Liver (tissue), 9 donors: Measurements from ENCODE around the gene COQ8A. TPM values are rescaled to one million over a fixed set of nuclear protein-coding genes. Genes with fewer than 3 reads are reported as not detected.

Experiments
- DNase-seq: peaks from one replicate; pipeline ENCODE4 v3.0.0-alpha.2; 2017; ENCODE audit warnings: low spot score
- H3K27ac ChIP-seq, 2 donors: one replicate each; pipeline ENCODE4 v1.7.0; 2013; ENCODE audit warnings: inconsistent platforms in 2 of 2, low read length in 2 of 2, control low read depth in 1 of 2, low read depth in 1 of 2, mild to moderate bottlenecking in 1 of 2
- H3K27me3 ChIP-seq, 4 donors: one replicate each; pipeline versions ENCODE4 v1.6.1 to v1.7.0; 2013; ENCODE audit warnings: low read length in 3 of 4, inconsistent platforms in 1 of 4, mild to moderate bottlenecking in 1 of 4, moderate library complexity in 1 of 4; ENCODE audit not compliant: control insufficient read depth in 4 of 4, insufficient read depth in 4 of 4
- H3K36me3 ChIP-seq, 4 donors: one replicate each; pipeline versions ENCODE4 v1.6.1 to v1.7.0; 2013; ENCODE audit warnings: low read length in 3 of 4, mild to moderate bottlenecking in 3 of 4, low read depth in 1 of 4, moderate library complexity in 1 of 4; ENCODE audit not compliant: control insufficient read depth in 4 of 4, insufficient read depth in 3 of 4
- H3K4me1 ChIP-seq, 4 donors: one replicate each; pipeline versions ENCODE4 v1.6.1 to v1.7.0; 2013; ENCODE audit warnings: low read length in 3 of 4, mild to moderate bottlenecking in 3 of 4, moderate library complexity in 1 of 4; ENCODE audit not compliant: control insufficient read depth in 4 of 4, insufficient read depth in 4 of 4
- H3K4me3 ChIP-seq, 3 donors: one replicate each; pipeline versions ENCODE4 v1.6.1 to v1.7.0; 2013; ENCODE audit warnings: low read length in 3 of 3, control low read depth in 1 of 3, low read depth in 1 of 3, mild to moderate bottlenecking in 1 of 3
- H3K9ac ChIP-seq, 2 donors: one replicate each; pipeline ENCODE4 v1.7.0; 2013; ENCODE audit warnings: low read length in 2 of 2, mild to moderate bottlenecking in 2 of 2, moderate library complexity in 2 of 2, control low read depth in 1 of 2, low read depth in 1 of 2
- H3K9me3 ChIP-seq, 4 donors: one replicate each; pipeline versions ENCODE4 v1.6.1 to v1.7.0; 2013; ENCODE audit warnings: low read length in 3 of 4; ENCODE audit not compliant: control insufficient read depth in 4 of 4
- EGR1 ChIP-seq, 2 donors: IDR thresholded peaks; 2 replicates each; pipeline ENCODE4 v1.6.1; 2016 to 2018; ENCODE audit warnings: antibody characterized with exemption in 2 of 2, low read depth in 2 of 2
- FOXA1 ChIP-seq: IDR thresholded peaks from 2 replicates; pipeline ENCODE4 v1.6.1; 2016; ENCODE audit warnings: antibody characterized with exemption
- FOXA2 ChIP-seq: IDR thresholded peaks from 2 replicates; pipeline ENCODE4 v1.6.1; 2016; ENCODE audit warnings: antibody characterized with exemption
- GABPA ChIP-seq, 2 donors: IDR thresholded peaks in 1 of 2; conservative IDR thresholded peaks in 1 of 2; 2 replicates each; pipeline ENCODE4 v1.6.1; 2016; ENCODE audit warnings: antibody characterized with exemption in 2 of 2, mild to moderate bottlenecking in 1 of 2, moderate library complexity in 1 of 2
- HNF4A ChIP-seq, 2 donors: conservative IDR thresholded peaks; 2 replicates each; pipeline ENCODE4 v1.6.1; 2016; ENCODE audit warnings: antibody characterized with exemption in 2 of 2, mild to moderate bottlenecking in 2 of 2
- HNF4G ChIP-seq: IDR thresholded peaks from 2 replicates; pipeline ENCODE4 v1.6.1; 2016; ENCODE audit warnings: antibody characterized with exemption
- JUND ChIP-seq, 2 donors: IDR thresholded peaks; 2 replicates each; pipeline ENCODE4 v1.6.1; 2016; ENCODE audit warnings: antibody characterized with exemption in 2 of 2
- NR2F2 ChIP-seq: IDR thresholded peaks from 2 replicates; pipeline ENCODE4 v1.6.1; 2016; ENCODE audit warnings: antibody characterized with exemption
- RAD21 ChIP-seq, 2 donors: IDR thresholded peaks; 2 replicates each; pipeline ENCODE4 v1.6.1; 2016; ENCODE audit warnings: antibody characterized with exemption in 2 of 2, mild to moderate bottlenecking in 2 of 2
- RXRA ChIP-seq, 2 donors: IDR thresholded peaks; 2 replicates each; pipeline ENCODE4 v1.6.1; 2017 to 2018; ENCODE audit warnings: antibody characterized with exemption in 2 of 2, mild to moderate bottlenecking in 1 of 2
- SP1 ChIP-seq: IDR thresholded peaks from 2 replicates; pipeline ENCODE4 v1.6.1; 2018; ENCODE audit warnings: antibody characterized with exemption, mild to moderate bottlenecking
- TAF1 ChIP-seq: conservative IDR thresholded peaks from 2 replicates; pipeline ENCODE4 v1.6.1; 2016; ENCODE audit warnings: antibody characterized with exemption, mild to moderate bottlenecking
- YY1 ChIP-seq: IDR thresholded peaks from 2 replicates; pipeline ENCODE4 v1.6.1; 2016; ENCODE audit warnings: antibody characterized with exemption, mild to moderate bottlenecking
- WGBS: extraction: QIAGEN DNeasy Blood & Tissue Kit; methylation state at CpG from one replicate; pipeline ENCODE4 v1.1.7; 2013; 5-methylcytosine and 5-hydroxymethylcytosine counted together
- polyA plus RNA-seq, 2 donors: library from polyadenylated mRNA; stranded (reverse) in 1 of 2; unstranded in 1 of 2; fragments of 200-250 nt in 1 of 2; fragments of >200 nt in 1 of 2; fragmentation: Nextera tagmentation in 1 of 2; extraction: Ambion mirVana in 1 of 2; gene quantifications; one replicate each; pipeline versions ENCODE4 v1.2.1 to v1.2.3, GENCODE V29; 2013 to 2015
- total RNA-seq, 2 donors: library from RNA; depleted of rRNA; stranded (reverse); fragments of >200 nt; gene quantifications; one replicate each; pipeline ENCODE4 v1.2.3, GENCODE V29; 2014
- TF ChIP-seq, protein P1 (sequence below): IDR thresholded peaks from 2 replicates; pipeline ENCODE4 v1.6.1; 2016; ENCODE audit warnings: antibody characterized with exemption, mild to moderate bottlenecking
- TF ChIP-seq, protein P2 (sequence below): IDR thresholded peaks from 2 replicates; pipeline ENCODE4 v1.6.1; 2016; ENCODE audit warnings: antibody characterized with exemption
- TF ChIP-seq, protein P3 (sequence below): IDR thresholded peaks from 2 replicates; pipeline ENCODE4 v1.6.1; 2016; ENCODE audit warnings: antibody characterized with exemption
- TF ChIP-seq, protein P4 (sequence below): IDR thresholded peaks from 2 replicates; pipeline ENCODE4 v1.6.1; 2016; ENCODE audit warnings: antibody characterized with exemption
- TF ChIP-seq, protein P5 (sequence below): fragments of 150-350 bp; IDR thresholded peaks from 2 replicates; pipeline ENCODE4 v1.5.1; 2017; ENCODE audit warnings: improper control_type of control experiment, low read depth, low read length; ENCODE audit not compliant: missing input control
- donor health status: healthy.
- donor health status: healthy.
- donor health status: healthy.
- donor health status: healthy.
- donor health status: healthy.

Gene COQ8A
- total and polyA plus RNA-seq, 4 donors = 24.4 to 60.0 (median 54.9) TPM

DNA sequence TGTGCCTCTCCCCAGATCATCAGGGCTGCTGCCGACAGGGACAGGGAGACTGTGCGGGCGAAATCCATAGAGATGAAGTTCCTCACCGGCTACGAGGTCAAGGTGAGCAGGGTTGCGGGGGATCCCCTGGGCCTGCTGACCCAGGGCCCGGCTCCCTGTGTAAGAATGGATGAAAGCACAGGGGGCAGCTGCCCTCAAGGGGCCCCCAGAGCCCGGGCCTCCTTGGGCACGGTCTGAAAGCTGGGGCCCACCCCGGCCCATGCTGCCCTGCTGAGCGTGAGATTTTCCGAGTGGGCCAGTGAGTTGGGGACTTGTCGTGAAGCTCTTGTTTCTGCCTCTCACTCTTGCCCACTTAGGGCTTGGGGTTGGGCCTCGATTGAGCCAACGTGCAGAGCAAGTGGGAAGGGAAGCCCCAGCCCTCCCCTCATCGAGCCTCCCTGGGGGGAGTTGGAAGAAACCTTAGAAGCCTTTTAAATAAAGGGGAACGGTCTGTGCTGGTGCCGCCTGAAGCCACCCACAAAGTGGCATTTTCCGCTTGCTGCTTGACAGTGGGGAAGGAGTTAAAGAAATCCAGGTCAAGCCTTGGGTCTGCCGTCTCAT is 45.2 kb downstream of the COQ8A start:
- no peak overlapping the region for H3K9ac ChIP-seq
- DNase-seq = no peak
- H3K4me1 ChIP-seq = peaks cover 10 to 16% (median 14%) of the 10 kb centered on the region in 4 donors
- no peaks in the 10 kb centered on the region for H3K27me3 ChIP-seq
- H3K36me3 ChIP-seq = peaks cover 14 to 57% (median 25%) of the 10 kb centered on the region in 4 donors
- no peak for TF ChIP-seq YY1
- H3K9me3 ChIP-seq = no peaks in the 10 kb centered on the region
- no peak overlapping the region for H3K4me3 ChIP-seq
- 91% methylated on average over 20 of the region's 20 CpGs for WGBS
- no peak overlapping the region for H3K27ac ChIP-seq

DNA sequence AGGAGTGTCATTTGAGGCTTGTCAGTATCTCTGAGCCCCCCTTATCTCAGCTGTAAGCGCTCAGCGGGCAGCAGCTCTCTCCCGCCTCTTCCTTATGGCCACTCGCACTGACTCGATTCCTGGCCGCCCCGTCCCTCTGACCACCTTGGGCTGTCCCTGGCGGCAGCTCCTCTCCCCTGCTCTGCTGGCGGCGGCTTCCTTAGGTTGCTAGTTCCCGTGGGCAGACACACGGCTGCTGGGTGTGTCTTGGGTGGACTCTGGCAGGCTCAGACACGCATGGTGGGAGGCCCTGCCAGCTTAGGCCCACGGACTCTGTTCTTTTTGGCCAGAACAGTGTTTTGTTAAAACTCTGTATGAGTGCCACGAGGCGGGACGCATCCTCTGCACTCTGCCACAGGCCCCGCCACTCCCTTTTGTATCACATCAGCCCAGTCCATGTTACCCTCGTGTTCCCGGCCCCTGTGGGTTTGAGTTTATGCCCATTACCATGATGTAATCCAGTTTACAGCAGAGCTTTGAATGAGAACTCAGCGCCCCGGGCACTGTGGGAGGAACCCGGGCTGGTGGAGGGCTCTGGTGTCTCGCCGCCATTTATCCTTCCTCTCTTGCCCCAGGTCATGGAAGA is 45.9 kb downstream of the COQ8A start:
- Histone ChIP-seq H3K27me3 (no peaks in the 10 kb centered on the region), H3K4me3 (no peak overlapping the region), H3K27ac (no peak overlapping the region), H3K9ac (no peak overlapping the region), H3K36me3 (peaks cover 14 to 57% (median 25%) of the 10 kb centered on the region in 4 donors), H3K4me1 (peaks cover 8 to 16% (median 12%) of the 10 kb centered on the region in 4 donors), H3K9me3 (no peaks in the 10 kb centered on the region)
- TF ChIP-seq TAF1 = no peak
- TF ChIP-seq RAD21 (IDR thresholded peaks at IDR 0.05) = no peak
- TF ChIP-seq HNF4A (conservative IDR thresholded peaks at IDR 0.05) = no peak
- no peak for TF ChIP-seq HNF4G
- TF ChIP-seq, protein P1, sequence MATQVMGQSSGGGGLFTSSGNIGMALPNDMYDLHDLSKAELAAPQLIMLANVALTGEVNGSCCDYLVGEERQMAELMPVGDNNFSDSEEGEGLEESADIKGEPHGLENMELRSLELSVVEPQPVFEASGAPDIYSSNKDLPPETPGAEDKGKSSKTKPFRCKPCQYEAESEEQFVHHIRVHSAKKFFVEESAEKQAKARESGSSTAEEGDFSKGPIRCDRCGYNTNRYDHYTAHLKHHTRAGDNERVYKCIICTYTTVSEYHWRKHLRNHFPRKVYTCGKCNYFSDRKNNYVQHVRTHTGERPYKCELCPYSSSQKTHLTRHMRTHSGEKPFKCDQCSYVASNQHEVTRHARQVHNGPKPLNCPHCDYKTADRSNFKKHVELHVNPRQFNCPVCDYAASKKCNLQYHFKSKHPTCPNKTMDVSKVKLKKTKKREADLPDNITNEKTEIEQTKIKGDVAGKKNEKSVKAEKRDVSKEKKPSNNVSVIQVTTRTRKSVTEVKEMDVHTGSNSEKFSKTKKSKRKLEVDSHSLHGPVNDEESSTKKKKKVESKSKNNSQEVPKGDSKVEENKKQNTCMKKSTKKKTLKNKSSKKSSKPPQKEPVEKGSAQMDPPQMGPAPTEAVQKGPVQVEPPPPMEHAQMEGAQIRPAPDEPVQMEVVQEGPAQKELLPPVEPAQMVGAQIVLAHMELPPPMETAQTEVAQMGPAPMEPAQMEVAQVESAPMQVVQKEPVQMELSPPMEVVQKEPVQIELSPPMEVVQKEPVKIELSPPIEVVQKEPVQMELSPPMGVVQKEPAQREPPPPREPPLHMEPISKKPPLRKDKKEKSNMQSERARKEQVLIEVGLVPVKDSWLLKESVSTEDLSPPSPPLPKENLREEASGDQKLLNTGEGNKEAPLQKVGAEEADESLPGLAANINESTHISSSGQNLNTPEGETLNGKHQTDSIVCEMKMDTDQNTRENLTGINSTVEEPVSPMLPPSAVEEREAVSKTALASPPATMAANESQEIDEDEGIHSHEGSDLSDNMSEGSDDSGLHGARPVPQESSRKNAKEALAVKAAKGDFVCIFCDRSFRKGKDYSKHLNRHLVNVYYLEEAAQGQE = no peak
- TF ChIP-seq JUND (IDR thresholded peaks at IDR 0.05) = no peak
- no peak for TF ChIP-seq FOXA1
- TF ChIP-seq FOXA2 = no peak
- no peak for TF ChIP-seq NR2F2
- no peak for TF ChIP-seq GABPA (IDR thresholded peaks at IDR 0.05 in 1 of 2, conservative IDR thresholded peaks at IDR 0.05 in 1 of 2)
- TF ChIP-seq EGR1 (IDR thresholded peaks at IDR 0.05; ENCODE audit: low read depth in 2 of 2) = no peak
- no peak for TF ChIP-seq SP1
- TF ChIP-seq RXRA (IDR thresholded peaks at IDR 0.05) = no peak
- TF ChIP-seq, protein P2, sequence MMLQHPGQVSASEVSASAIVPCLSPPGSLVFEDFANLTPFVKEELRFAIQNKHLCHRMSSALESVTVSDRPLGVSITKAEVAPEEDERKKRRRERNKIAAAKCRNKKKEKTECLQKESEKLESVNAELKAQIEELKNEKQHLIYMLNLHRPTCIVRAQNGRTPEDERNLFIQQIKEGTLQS = no peak
- no peak for TF ChIP-seq YY1
- TF ChIP-seq, protein P3, sequence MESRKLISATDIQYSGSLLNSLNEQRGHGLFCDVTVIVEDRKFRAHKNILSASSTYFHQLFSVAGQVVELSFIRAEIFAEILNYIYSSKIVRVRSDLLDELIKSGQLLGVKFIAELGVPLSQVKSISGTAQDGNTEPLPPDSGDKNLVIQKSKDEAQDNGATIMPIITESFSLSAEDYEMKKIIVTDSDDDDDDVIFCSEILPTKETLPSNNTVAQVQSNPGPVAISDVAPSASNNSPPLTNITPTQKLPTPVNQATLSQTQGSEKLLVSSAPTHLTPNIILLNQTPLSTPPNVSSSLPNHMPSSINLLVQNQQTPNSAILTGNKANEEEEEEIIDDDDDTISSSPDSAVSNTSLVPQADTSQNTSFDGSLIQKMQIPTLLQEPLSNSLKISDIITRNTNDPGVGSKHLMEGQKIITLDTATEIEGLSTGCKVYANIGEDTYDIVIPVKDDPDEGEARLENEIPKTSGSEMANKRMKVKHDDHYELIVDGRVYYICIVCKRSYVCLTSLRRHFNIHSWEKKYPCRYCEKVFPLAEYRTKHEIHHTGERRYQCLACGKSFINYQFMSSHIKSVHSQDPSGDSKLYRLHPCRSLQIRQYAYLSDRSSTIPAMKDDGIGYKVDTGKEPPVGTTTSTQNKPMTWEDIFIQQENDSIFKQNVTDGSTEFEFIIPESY = no peak
- TF ChIP-seq, protein P4, sequence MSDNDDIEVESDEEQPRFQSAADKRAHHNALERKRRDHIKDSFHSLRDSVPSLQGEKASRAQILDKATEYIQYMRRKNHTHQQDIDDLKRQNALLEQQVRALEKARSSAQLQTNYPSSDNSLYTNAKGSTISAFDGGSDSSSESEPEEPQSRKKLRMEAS = no peak
- TF ChIP-seq, protein P5, sequence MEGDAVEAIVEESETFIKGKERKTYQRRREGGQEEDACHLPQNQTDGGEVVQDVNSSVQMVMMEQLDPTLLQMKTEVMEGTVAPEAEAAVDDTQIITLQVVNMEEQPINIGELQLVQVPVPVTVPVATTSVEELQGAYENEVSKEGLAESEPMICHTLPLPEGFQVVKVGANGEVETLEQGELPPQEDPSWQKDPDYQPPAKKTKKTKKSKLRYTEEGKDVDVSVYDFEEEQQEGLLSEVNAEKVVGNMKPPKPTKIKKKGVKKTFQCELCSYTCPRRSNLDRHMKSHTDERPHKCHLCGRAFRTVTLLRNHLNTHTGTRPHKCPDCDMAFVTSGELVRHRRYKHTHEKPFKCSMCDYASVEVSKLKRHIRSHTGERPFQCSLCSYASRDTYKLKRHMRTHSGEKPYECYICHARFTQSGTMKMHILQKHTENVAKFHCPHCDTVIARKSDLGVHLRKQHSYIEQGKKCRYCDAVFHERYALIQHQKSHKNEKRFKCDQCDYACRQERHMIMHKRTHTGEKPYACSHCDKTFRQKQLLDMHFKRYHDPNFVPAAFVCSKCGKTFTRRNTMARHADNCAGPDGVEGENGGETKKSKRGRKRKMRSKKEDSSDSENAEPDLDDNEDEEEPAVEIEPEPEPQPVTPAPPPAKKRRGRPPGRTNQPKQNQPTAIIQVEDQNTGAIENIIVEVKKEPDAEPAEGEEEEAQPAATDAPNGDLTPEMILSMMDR = no peak
- DNase-seq = no peak
- 87% methylated on average over 25 of the region's 25 CpGs for WGBS
